ENCODE measurements around the gene HMGCL. TPM values are rescaled to one million over a fixed set of nuclear protein-coding genes. Genes with fewer than 3 reads are reported as not detected.
"Not testable (repeated sequence)": the region's sequence is repeated elsewhere in the genome, so short reads cannot be mapped to it uniquely, and the experiment has no call there.

Gene HMGCL
- total and polyA plus RNA-seq, 9 donors: 14.3 to 41.4 (median 25.9) TPM

DNA sequence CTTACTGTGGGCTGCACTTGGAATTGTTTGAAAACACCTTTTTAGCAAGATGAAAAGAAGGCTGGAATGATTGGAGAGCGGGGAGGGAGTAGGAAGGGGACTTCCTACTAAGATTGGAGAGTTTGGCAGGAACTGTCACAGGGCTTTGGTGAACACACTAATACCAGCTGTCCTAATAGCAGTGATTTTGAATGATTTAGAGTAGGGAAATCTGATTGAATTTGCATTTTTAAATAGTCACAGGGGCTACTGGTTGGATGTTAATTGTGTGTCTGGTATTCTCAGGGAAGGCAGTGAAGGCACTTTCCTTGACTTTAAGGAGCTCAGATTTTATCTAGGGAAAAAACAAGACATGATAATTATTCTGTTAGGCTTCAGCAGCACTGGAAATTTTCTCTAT lies 2.5 kb upstream of the HMGCL start:
- no peak for DNase-seq
- Histone ChIP-seq H3K27me3 (no peaks in the 10 kb centered on the region), H3K27ac (no peak overlapping the region), H3K4me3 (no peak overlapping the region), H3K4me1 (ENCODE audit: insufficient read depth) (peaks cover 3% of the 10 kb centered on the region), H3K9me3 (no peaks in the 10 kb centered on the region), H3K36me3 (no peaks in the 10 kb centered on the region)
- TF ChIP-seq POLR2A (IDR thresholded peaks at IDR 0.05): no peak
- no peak for TF ChIP-seq EP300 (IDR thresholded peaks at IDR 0.05)
- TF ChIP-seq, protein P1, sequence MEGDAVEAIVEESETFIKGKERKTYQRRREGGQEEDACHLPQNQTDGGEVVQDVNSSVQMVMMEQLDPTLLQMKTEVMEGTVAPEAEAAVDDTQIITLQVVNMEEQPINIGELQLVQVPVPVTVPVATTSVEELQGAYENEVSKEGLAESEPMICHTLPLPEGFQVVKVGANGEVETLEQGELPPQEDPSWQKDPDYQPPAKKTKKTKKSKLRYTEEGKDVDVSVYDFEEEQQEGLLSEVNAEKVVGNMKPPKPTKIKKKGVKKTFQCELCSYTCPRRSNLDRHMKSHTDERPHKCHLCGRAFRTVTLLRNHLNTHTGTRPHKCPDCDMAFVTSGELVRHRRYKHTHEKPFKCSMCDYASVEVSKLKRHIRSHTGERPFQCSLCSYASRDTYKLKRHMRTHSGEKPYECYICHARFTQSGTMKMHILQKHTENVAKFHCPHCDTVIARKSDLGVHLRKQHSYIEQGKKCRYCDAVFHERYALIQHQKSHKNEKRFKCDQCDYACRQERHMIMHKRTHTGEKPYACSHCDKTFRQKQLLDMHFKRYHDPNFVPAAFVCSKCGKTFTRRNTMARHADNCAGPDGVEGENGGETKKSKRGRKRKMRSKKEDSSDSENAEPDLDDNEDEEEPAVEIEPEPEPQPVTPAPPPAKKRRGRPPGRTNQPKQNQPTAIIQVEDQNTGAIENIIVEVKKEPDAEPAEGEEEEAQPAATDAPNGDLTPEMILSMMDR (IDR thresholded peaks at IDR 0.05): no peak
- 80 to 86% (median 81%) methylated on average over 1 of the region's 1 CpG for WGBS, 3 donors
- intact Hi-C loops (cut with DNase I): no loop called here

DNA sequence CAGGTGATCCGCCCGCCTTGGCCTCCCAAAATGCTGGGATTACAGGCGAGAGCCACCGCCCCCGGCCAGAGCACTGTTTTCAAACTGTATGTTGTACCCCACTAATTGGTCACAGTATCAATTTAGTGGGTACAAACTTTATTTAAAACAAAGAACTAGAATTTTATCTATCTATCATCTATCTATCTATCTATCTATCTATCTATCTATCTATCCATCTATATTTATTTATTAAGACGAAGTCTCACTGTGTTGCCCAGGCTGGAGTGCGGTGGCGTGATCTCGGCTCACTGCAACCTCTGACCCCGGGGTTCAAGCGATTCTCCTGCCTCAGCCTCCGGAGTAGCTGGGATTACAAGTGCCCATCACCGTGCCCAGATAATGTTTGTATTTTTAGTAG lies 1.4 kb upstream of the HMGCL start:
- H3K27ac ChIP-seq; H3K9me3 ChIP-seq; intact Hi-C loops (cut with DNase I); H3K4me1 ChIP-seq (ENCODE audit: insufficient read depth); H3K36me3 ChIP-seq; H3K4me3 ChIP-seq; H3K27me3 ChIP-seq; DNase-seq: not testable (repeated sequence)
- 95% methylated on average over 13 of the region's 13 CpGs for WGBS, 3 donors

DNA sequence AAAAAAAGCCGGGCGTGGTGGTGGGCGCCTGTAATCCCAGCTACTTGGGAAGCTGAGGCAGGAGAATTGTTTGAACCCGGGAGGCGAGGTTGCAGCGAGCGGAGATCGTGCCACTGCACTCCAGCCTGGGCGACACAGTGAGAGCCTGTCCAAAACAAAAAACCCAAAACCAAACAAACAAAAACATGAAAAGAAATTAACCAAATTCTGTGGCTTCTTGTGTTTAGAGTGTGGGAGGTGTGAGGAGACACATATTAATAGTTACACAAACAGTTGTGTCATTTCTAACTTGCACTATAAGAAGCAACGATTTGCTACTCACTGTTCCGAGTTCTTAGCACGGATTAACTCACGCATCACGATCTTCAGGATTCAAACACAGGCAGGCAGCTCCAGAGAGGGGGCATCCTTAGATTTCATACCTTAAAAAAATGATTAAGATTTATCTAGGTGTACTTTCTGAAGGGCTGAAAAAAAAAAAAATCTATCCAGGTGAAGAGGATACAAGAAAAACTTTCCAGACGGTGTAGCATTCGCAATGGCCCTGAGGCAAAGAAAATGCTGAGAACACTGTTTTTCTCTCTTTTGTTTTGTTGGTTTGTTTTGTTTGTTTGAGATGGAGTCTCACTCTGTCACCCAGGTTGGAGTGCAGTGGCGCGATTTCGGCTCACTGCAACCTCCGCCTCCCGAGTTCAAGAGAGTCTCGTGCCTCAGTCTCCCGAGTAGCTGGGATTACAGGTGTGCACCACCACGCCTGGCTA lies 713 bp upstream of the HMGCL start:
- Histone ChIP-seq H3K27me3 (no peaks in the 10 kb centered on the region), H3K9me3 (no peaks in the 10 kb centered on the region), H3K4me1 (ENCODE audit: insufficient read depth) (peaks cover 3% of the 10 kb centered on the region), H3K36me3 (no peaks in the 10 kb centered on the region), H3K27ac (peak overlapping the region in 1 of 2 donors; percentile 75), H3K4me3 (peak overlapping the region; percentile 74)
- TF ChIP-seq EP300 (IDR thresholded peaks at IDR 0.05) (no peak), POLR2A (IDR thresholded peaks at IDR 0.05) (no peak)
- TF ChIP-seq, protein P1 (IDR thresholded peaks at IDR 0.05): no peak
- no peak for DNase-seq
- WGBS, 3 donors: 51 to 66% (median 59%) methylated on average over 24 of the region's 24 CpGs
- intact Hi-C loops (cut with DNase I): no loop called here

DNA sequence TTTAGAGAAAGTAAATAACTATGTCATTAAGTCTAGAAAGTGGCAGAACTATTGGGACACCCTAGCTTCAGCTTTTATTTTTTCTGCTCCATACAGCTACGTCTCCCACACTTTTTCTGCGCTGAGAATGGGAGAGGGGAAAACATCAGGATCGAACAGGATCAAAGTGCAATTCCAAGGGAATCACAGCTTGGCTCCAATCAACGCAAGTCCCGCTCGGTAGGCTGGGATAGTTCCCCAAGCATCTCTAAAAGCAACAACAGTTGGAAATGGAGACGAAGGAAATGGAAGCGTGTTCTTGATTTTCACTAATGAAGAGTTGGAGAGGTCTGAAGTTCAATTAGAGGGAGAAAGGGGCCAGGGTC lies 536 bp downstream of the HMGCL start:
- no peak for DNase-seq
- H3K27me3 ChIP-seq: no peaks in the 10 kb centered on the region
- H3K4me1 ChIP-seq (ENCODE audit: insufficient read depth): peaks cover 3% of the 10 kb centered on the region
- WGBS, 3 donors: 1 to 2% (median 1%) methylated on average over 8 of the region's 8 CpGs
- H3K4me3 ChIP-seq: peak overlapping the region; percentile 74
- H3K27ac ChIP-seq: peak overlapping the region; percentile 75 to 90
- no peaks in the 10 kb centered on the region for H3K36me3 ChIP-seq
- no peaks in the 10 kb centered on the region for H3K9me3 ChIP-seq
- intact Hi-C loops (cut with DNase I): no loop called here
- TF ChIP-seq, protein P1 (IDR thresholded peaks at IDR 0.05): no peak
- no peak for TF ChIP-seq EP300 (IDR thresholded peaks at IDR 0.05)
- TF ChIP-seq POLR2A (IDR thresholded peaks at IDR 0.05): no peak

DNA sequence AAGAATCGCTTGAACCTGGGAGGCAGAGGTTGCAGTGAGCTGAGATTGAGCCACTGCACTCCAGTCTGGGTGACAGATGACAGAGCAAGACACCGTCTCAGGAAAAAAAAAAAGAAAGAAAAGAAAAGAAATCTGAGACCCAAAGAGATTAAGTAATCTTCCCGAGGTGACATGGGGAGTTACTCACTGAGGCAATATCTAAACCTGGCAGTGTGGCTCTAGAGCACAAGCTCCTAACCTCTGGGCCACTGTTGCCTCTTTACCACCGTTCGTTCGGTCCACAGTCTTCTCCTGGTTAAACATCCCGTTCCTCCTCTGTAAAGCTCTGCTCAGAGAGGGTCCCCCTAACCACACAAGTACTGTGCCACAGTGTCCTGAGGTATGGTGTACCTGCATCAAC lies 1.5 kb downstream of the HMGCL start:
- H3K4me1 ChIP-seq (ENCODE audit: insufficient read depth): peaks cover 3% of the 10 kb centered on the region
- WGBS, 3 donors: 84 to 87% (median 86%) methylated on average over 7 of the region's 7 CpGs
- no peak overlapping the region for H3K4me3 ChIP-seq
- no peaks in the 10 kb centered on the region for H3K27me3 ChIP-seq
- no peaks in the 10 kb centered on the region for H3K9me3 ChIP-seq
- no peaks in the 10 kb centered on the region for H3K36me3 ChIP-seq
- intact Hi-C loops (cut with DNase I): no loop called here
- DNase-seq: no peak
- H3K27ac ChIP-seq: no peak overlapping the region
- TF ChIP-seq POLR2A (IDR thresholded peaks at IDR 0.05) (no peak), EP300 (IDR thresholded peaks at IDR 0.05) (no peak)
- TF ChIP-seq, protein P1 (IDR thresholded peaks at IDR 0.05): no peak
